ENCODE results near the gene OXTR.

The OXTR gene

DNA sequence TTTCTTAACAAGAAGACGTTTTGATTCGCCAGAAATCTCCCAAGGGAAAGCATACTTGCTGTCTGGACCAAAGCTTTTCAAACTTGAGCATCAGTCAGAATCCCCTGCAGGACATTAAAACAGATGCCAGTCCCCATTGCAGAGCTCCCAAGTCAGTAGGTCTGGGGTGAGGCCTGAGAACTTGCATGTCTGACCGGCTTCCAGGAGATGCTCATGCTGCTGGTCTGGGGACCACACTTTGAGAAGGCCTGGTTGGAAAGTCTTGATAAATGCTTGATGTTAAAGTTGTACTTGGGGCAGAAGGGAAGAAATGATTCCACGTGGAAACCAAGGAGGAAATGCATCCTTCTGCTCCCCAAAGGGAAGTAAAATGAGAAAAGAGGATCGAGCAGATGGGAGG lies 60.1 kb downstream of the OXTR start:
- DNase-seq: no peak

DNA sequence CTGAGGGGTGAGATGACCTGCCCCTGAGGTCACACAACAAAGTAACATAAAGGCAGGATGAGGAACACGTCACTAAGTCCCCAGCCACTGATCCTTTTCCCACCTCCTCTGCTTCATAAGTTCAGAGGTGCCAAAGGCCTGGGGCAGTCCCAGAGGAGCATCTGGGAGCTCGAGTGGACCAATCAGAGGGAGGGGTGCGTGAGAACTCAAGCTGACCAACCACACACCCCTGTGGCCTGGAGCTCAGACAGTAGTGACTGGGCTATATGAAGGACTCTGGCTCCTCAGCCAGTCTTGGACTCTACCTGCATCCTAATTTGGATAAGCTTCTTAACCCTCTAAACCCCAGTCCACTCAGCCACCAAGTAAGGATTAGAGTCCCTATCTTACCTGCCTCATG lies 63.8 kb downstream of the OXTR start:
- DNase-seq: no peak

DNA sequence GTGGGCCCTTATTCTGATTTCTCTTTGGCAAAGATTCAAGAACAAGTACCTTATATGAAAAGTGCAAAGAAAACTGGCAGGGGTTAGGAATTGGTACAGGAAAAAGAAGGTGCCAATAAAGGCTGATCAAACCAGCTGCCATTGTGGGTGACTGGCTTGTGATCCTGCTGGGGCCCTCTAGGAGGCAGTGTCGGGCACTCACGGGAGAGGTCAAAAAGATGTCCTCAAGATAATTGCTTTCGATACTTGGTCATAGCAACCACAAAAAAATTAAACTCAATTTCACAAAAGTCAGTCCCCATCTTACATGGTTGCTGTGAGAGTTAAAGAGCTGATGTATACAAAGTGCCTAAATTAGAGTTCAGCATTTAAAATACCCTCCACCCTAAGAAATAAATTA lies 66.9 kb downstream of the OXTR start:
- DNase-seq: no peak

Data from activated CD8-positive, alpha-beta memory T cell treated with anti-CD3 and anti-CD28 coated beads, Interleukin-2, amount 50 U/mL, for 4 hours (primary cell).